Stimulated activated naive CD8-positive, alpha-beta T cell treated with anti-CD3 and anti-CD28 coated beads, Interleukin-15, amount 100 ng/mL, for 72 hours (primary cell): ENCODE results near the gene SLC12A7.
A peak's percentile ranks its signal among the peaks of the same experiment; 100 is the strongest.
"Not testable (repeated sequence)": the region's sequence is repeated elsewhere in the genome, so short reads cannot be mapped to it uniquely, and the experiment has no call there.

Source experiments
- ATAC-seq: fragments of 150-1000 bp; cut with Tn5 transposase; 2 replicates; pipeline ENCODE4 v1.10.0; 2021; ENCODE audit warnings: mild to moderate bottlenecking, moderate library complexity
- DNase-seq, 2 donors: peaks; one replicate each; pipeline ENCODE4 v3.0.0; 2021 to 2022
- H3K27ac Mint-ChIP-seq, 2 donors: one replicate each; pipeline ENCODE4 v1.8.0; 2022; ENCODE audit warnings: mild to moderate bottlenecking in 2 of 2, mixed read lengths in 2 of 2, moderate library complexity in 2 of 2
- H3K27me3 Mint-ChIP-seq: one replicate; pipeline ENCODE4 v1.8.0; 2022; ENCODE audit warnings: mixed read lengths
- H3K4me1 Mint-ChIP-seq: one replicate; pipeline ENCODE4 v1.8.0; 2022; ENCODE audit warnings: mild to moderate bottlenecking, mixed read lengths
- H3K4me3 Mint-ChIP-seq, 2 donors: one replicate each; pipeline ENCODE4 v1.8.0; 2022; ENCODE audit warnings: mild to moderate bottlenecking in 2 of 2, mixed read lengths in 2 of 2, moderate library complexity in 1 of 2
- H3K9me3 Mint-ChIP-seq, 2 donors: one replicate each; pipeline ENCODE4 v1.8.0; 2022; ENCODE audit warnings: mixed read lengths in 2 of 2

The SLC12A7 gene

DNA sequence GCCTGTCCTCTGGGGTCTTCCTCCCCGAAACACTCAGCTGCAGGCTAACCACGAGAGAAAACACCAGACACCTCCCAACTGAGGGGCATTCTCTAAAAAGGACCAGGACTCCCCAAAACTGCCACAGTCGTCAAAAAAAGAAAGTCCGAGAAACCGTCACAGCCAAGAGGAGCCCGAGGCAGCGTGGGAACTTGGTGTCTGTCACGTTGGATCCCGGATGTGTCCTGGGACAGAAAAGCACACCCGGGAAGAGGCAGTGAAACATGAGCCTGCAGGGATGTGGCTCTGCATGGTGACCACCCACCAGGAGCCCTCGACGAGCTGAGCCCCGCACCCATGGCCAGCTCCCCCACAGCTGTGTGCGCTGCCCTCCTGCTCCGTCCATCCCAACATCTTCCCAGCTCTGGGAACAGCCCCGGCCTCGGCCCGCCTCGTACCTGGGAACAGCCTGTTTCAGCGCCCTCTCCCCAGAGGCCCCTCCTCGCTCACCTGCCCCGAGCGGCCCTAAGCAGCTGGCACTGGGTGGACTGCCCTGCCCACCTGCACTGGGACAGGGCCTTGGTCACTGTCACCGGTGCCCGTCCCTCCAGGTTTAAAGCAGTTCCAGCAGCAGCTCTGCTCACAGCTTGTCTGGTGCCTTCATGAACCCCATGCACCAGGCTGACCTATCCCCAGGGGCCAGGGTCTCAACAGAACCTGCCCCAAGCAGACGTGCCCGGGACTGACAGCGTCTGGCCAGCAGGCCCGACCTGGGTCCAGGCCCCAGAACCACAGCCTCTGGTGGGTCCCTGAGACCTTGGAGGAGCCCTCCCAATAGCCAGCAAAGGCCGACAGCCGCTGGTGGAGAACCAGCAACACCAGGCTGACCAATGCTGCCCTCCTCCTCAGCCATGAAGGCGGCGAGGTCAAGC, 10.9 kb downstream of the SLC12A7 start:
- Mint-ChIP-seq H3K4me3 (peak overlapping the region in 1 of 2 donors; percentile 66), H3K9me3 (no peaks in the 10 kb centered on the region), H3K4me1 (peaks cover 87% of the 10 kb centered on the region), H3K27me3 (no peaks in the 10 kb centered on the region), H3K27ac (no peak overlapping the region)
- DNase-seq = no peak
- ATAC-seq = no peak

DNA sequence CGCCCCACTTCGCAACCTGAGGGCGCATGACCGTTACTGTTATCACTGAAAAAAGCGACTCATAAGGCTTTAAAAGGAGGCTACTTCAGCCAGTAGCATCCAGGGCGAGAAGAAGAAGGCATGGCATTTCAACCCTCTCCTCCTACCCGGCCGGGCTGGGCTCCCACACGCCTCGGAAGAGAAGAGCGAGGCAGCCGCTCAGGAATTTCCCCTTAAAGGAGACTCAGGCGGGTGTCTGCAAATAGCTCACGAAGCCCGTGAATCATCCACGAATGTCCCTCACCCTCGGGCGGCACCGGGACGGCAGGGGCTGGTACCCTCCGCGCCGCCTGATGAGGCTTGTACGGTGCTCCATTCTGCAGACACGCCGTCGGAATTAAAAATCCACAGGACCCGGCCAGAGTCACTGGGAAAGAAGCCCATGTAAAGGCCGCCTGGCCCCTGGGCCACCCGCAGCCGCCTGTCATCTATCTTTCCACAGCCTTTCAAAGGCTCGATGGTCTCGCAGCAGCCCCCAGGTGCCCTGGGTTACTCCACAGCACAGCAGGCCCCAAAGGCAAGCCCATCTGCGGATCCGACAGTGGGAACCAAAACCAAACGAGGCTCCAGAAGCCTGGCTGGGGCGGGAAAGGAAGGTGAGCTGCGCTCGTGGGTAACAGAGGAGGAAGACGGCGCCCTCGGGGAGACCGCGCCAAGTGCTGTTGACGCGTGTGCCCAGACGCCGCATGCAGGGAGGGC, 11.8 kb downstream of the SLC12A7 start:
- H3K9me3 Mint-ChIP-seq = no peaks in the 10 kb centered on the region
- H3K4me1 Mint-ChIP-seq = peaks cover 87% of the 10 kb centered on the region
- ATAC-seq (no peak), DNase-seq (no peak)
- peak overlapping the region in 1 of 2 donors; percentile 66 for H3K4me3 Mint-ChIP-seq
- H3K27ac Mint-ChIP-seq = peak overlapping the region in 1 of 2 donors; percentile 78
- H3K27me3 Mint-ChIP-seq = no peaks in the 10 kb centered on the region

DNA sequence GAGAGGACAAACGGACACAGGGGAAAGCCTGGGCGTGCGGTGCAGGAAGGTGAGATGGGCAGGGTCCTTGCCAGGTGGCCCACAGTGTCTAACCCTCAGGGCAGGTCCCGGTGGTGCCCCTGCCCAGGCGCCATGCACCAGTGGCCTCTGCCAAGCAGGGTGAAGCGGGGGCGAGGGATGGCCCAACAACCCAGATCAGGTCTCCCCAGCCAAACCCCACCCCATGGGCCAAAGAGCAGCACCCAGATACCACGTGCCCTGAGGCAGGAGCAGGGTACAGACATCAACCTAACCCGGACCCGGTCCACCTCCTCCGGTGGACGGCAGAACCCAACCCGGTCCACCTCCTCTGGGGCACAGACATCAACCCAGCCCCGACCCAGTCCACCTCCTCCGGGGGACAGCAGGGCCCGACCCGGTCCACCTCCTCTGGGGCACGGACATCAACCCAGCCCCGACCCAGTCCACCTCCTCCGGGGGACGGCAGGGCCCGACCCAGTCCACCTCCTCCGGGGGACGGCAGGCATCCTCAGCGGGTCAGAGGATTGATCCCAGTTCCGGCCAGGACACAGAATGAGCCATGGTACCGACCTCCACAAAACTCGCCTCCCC, 12.8 kb downstream of the SLC12A7 start:
- no peak overlapping the region for H3K4me3 Mint-ChIP-seq
- DNase-seq (no peak), ATAC-seq (peak; percentile 82)
- H3K27ac Mint-ChIP-seq = no peak overlapping the region
- peaks cover 85% of the 10 kb centered on the region for H3K4me1 Mint-ChIP-seq
- no peaks in the 10 kb centered on the region for H3K27me3 Mint-ChIP-seq
- no peaks in the 10 kb centered on the region for H3K9me3 Mint-ChIP-seq

DNA sequence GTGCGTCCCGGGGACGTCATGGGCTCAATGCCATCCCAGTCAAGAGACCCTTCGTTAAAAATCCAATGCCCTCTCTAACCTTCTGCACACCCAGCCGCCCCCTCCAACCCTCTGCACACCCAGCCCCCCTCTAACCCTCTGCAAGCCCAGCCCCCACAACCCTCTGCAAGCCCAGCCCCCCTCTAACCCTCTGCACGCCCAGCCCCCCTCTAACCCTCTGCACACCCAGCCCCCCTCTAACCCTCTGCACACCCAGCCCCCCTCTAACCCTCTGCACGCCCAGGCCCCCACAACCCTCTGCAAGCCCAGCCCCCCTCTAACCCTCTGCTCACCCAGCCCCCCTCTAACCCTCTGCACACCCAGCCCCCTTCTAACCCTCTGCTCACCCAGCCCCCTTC, 13.9 kb downstream of the SLC12A7 start:
- H3K4me3 Mint-ChIP-seq, H3K9me3 Mint-ChIP-seq, ATAC-seq, H3K27me3 Mint-ChIP-seq, DNase-seq: not testable (repeated sequence)
- Mint-ChIP-seq H3K4me1 (peaks cover 73% of the 10 kb centered on the region), H3K27ac (peak overlapping the region in 1 of 2 donors; percentile 59)

DNA sequence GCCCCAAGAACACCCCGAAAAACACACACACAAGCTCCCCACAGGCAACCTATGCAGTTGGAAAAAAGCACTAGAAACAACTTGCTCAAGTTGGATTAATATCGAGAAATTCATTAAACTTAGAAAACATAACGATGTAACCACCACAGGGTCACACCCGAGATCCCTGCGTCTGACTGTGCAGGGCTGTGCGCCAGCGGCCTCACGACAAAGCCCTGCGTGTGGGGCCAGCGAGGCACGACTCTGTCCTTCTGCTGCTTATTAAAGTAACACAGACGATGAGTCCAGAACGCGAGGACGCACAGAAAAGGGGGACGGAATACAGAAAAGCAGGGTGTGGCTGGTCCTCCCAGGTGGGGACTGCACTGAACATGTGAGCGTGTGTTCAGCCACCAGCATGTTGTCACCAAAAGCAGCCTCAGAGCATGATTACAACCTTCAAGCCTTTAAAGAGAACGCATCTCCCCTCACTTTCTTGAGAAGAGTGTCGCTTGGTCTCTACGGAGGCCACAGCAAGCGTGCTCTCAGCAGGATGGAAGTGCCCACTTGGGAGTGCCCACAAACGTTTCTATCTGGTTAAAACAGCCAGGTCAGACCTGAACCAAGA, 14.4 kb downstream of the SLC12A7 start:
- DNase-seq (no peak), ATAC-seq (no peak)
- no peak overlapping the region for H3K4me3 Mint-ChIP-seq
- peaks cover 69% of the 10 kb centered on the region for H3K4me1 Mint-ChIP-seq
- H3K27ac Mint-ChIP-seq = peak overlapping the region in 1 of 2 donors; percentile 59
- no peaks in the 10 kb centered on the region for H3K27me3 Mint-ChIP-seq
- H3K9me3 Mint-ChIP-seq = no peaks in the 10 kb centered on the region

DNA sequence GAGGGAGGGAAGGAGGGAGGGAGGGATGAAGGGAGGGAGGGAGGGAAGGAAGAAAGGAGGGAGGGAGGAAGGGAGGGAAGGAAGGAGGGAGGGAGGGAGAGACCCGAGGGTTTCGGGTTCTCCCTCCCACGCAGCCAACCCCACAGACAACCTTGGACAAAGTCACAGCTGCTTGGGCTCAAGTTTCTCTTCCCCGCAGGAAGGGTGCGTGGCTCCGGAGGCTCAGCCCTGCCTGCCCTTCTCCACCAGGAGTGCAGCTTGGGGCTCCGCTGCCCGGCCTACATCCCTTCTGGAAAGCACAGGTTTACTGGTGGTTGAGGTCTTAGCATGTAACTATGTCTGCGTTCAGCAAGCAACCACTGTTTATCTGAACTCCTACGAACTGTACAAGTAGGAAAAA, 15.0 kb downstream of the SLC12A7 start:
- DNase-seq = no peak
- no peak overlapping the region for H3K4me3 Mint-ChIP-seq
- H3K27me3 Mint-ChIP-seq = no peaks in the 10 kb centered on the region
- peaks cover 63% of the 10 kb centered on the region for H3K4me1 Mint-ChIP-seq
- no peaks in the 10 kb centered on the region for H3K9me3 Mint-ChIP-seq
- ATAC-seq = no peak
- H3K27ac Mint-ChIP-seq = no peak overlapping the region

DNA sequence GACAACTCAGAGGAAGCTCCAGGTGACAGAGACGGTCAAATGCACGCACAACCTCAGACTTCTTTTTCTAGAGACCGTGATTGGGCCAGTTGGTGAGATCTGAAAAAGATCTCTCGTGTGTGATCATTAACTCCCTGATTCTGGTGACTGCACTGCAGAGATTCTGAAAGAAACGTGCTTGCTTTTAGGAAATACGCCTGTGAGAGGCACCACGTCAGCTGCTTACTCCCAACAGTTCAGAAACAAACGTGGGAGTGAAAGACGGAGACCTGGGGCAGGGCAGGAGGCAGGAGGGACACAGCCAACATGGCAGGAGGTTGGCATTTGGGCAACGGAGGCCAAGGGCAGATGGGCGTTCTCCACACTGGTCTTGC, 15.9 kb downstream of the SLC12A7 start:
- H3K4me3 Mint-ChIP-seq = no peak overlapping the region
- no peaks in the 10 kb centered on the region for H3K27me3 Mint-ChIP-seq
- H3K27ac Mint-ChIP-seq = no peak overlapping the region
- H3K4me1 Mint-ChIP-seq = peaks cover 54% of the 10 kb centered on the region
- no peak for DNase-seq
- no peak for ATAC-seq
- no peaks in the 10 kb centered on the region for H3K9me3 Mint-ChIP-seq

DNA sequence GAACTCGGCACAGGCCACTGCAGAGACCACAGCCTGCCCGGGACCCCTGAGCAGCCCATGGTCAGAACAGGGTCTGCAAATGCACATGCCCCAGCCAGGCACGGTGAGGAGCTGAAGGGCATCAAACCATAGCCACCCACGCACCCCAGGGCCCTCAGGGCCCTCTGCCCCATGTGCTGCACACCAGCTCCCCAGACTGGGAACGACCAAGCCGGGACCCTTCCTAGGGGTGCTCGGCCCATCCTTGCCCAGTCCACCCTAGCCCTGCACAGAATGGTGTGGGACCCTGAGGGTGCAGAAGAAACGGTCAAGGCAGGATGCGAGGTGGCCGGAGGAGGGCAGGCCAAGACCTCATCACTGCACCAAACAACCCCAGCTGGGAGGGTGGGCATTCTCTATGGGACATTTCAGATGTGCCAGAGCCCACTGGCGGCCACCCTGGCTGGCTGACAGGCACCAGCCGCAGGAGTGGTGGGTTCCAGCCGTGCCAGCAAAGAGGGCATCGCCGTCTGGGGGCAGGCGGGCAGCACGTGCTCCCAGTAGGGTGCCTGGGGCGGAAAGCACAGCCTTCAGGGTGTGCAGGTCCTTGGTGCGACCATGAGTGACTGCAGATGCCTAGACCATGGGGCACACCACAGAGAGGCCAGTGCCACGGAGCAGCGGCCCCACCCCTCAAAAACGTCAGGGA, 16.4 kb downstream of the SLC12A7 start:
- Mint-ChIP-seq H3K27me3 (no peaks in the 10 kb centered on the region), H3K27ac (no peak overlapping the region), H3K9me3 (no peaks in the 10 kb centered on the region), H3K4me3 (no peak overlapping the region), H3K4me1 (peaks cover 49% of the 10 kb centered on the region)
- ATAC-seq = no peak
- no peak for DNase-seq

DNA sequence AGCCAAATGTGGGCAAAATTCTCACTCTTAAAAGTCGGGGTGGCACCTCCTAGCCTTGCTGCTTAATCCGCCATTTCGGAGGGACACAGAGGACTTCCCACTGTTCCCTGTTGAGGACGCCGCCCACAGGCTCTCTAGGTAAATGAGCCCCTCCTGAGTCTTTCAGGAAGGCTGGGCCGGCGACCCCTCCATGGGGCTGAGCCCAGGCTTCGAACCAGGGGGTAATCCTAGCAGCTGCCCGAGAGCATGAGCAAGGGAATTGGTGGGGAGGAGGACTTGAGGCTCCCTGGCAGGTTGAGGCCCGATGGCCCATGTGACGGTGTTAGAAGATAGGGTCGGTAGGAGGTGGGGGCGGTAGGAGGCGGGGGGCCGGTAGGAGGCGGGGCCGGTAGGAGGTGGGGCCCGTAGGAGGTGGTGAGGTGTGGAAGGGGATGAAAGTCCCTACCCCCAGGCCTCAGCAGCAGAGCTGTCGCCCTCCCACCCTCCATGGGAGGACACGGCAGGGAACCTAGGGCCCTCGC, 17.1 kb downstream of the SLC12A7 start:
- no peak overlapping the region for H3K27ac Mint-ChIP-seq
- peaks cover 42% of the 10 kb centered on the region for H3K4me1 Mint-ChIP-seq
- no peaks in the 10 kb centered on the region for H3K27me3 Mint-ChIP-seq
- no peak overlapping the region for H3K4me3 Mint-ChIP-seq
- ATAC-seq (no peak), DNase-seq (no peak)
- H3K9me3 Mint-ChIP-seq = no peaks in the 10 kb centered on the region

DNA sequence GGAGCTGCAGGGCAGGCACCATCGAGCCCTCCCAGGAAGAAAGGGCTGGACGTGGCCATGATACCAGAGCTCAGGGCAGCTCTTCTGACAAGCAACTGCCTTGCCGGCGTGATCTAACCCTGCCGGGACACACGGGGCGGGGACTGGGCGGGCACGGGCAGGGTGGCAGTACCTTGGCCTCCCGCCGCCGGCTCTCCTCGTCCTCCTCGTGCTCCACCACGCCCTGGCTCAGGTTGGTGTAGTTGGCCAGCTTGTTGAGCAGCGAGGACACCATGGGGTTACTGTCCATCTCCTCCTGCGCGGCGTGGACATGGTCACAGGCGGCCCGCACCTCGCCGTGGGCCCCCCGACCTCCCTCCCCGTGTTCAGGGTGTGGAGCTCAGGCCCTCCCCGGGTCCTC, 18.5 kb downstream of the SLC12A7 start:
- no peak overlapping the region for H3K27ac Mint-ChIP-seq
- ATAC-seq = peak; percentile 3
- no peak overlapping the region for H3K4me3 Mint-ChIP-seq

DNA sequence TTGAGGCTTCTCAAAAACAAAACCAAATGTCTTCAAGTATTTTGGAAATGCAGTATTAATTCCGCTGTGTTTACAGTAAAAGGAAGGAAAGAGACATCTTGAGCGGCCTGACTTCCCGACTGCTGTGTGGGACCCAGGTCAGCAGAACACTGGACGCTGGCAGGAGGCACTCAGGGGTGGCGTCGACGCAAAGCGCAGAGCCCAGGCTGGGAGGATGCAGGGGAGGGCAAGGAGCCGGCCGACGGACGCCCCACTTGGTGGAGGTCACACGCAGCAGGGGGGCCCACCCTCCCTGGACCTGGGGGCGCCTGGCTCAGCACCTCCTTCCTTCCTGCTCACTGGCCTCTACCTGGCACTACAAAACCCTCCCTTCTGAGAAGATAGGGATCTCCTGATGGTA, 19.7 kb downstream of the SLC12A7 start:
- no peak for DNase-seq
- no peak overlapping the region for H3K4me3 Mint-ChIP-seq
- no peaks in the 10 kb centered on the region for H3K27me3 Mint-ChIP-seq
- no peaks in the 10 kb centered on the region for H3K9me3 Mint-ChIP-seq
- ATAC-seq = no peak
- H3K4me1 Mint-ChIP-seq = peaks cover 21% of the 10 kb centered on the region
- H3K27ac Mint-ChIP-seq = no peak overlapping the region

More for the DNA sequence above, 18.5 kb downstream of the SLC12A7 start:
- peaks cover 29% of the 10 kb centered on the region for H3K4me1 Mint-ChIP-seq
- no peaks in the 10 kb centered on the region for H3K27me3 Mint-ChIP-seq
- no peaks in the 10 kb centered on the region for H3K9me3 Mint-ChIP-seq
- DNase-seq = no peak

DNA sequence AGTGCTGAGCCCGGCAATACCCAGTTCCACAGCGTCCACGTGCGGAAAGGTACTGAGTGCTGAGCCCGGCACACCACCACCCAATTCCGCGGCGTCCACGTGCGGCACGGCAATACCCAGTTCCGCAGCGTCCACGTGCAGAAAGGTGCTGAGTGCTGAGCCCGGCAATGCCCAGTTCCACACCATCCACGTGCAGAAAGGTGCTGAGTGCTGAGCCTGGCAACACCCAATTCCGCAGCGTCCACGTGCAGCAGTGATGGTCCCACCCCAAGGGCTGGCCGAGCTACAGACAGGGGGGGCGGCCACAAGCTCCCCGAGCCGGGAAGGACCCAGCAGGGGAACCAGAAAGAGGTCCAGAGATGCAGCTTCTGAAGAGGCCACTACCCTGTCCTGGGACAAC, 20.2 kb downstream of the SLC12A7 start:
- Mint-ChIP-seq H3K4me1 (peaks cover 18% of the 10 kb centered on the region), H3K9me3 (no peaks in the 10 kb centered on the region), H3K27me3 (no peaks in the 10 kb centered on the region), H3K4me3 (no peak overlapping the region), H3K27ac (no peak overlapping the region)
- ATAC-seq = no peak
- DNase-seq = no peak

DNA sequence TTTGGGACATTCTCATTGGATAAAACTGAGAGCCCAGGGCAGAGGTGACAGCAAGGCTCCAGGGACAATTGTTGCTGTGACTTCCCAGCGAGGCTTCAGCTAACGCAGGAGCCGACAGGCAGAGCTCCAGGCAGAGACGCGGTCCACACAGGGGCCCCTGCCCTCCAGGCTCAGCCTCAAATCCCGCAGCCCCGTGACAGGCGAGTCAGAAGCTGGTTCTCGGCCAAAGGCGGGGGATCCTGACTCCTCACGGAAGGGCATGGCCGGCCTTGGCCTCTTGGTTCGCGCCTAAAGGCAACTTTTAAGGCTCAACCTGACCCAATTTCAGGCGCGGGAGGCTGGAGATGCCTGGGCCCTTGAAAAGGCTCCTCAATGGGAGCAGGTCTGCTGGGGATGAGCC, 21.3 kb downstream of the SLC12A7 start:
- no peaks in the 10 kb centered on the region for H3K9me3 Mint-ChIP-seq
- H3K4me1 Mint-ChIP-seq = peaks cover 12% of the 10 kb centered on the region
- H3K4me3 Mint-ChIP-seq = no peak overlapping the region
- no peak for DNase-seq
- ATAC-seq = no peak
- H3K27ac Mint-ChIP-seq = peak overlapping the region in 1 of 2 donors; percentile 76
- H3K27me3 Mint-ChIP-seq = no peaks in the 10 kb centered on the region

DNA sequence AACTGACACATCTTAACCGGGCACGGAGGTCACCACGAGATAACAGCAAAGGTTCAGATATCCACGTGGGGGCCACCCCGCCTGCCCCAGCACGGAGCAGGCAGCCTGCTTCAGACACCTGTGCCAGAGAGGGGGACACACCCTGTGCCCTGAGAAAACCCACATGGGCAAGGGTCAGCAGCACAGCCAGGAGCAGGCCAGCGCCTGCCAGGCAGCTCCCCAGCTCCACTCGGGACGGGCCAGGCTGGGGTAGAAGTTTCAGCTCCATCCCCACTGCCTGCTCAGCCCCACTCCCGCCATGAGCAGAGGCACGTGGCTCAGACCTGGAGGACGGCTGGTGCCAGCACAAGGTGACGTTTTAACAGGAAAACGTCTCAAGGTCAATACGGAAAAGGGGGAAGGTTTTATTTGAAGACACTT, 22.2 kb downstream of the SLC12A7 start:
- no peak for ATAC-seq
- Mint-ChIP-seq H3K27ac (peak overlapping the region in 1 of 2 donors; percentile 6), H3K4me3 (no peak overlapping the region), H3K27me3 (no peaks in the 10 kb centered on the region), H3K9me3 (no peaks in the 10 kb centered on the region), H3K4me1 (peaks cover 3% of the 10 kb centered on the region)
- DNase-seq = no peak

DNA sequence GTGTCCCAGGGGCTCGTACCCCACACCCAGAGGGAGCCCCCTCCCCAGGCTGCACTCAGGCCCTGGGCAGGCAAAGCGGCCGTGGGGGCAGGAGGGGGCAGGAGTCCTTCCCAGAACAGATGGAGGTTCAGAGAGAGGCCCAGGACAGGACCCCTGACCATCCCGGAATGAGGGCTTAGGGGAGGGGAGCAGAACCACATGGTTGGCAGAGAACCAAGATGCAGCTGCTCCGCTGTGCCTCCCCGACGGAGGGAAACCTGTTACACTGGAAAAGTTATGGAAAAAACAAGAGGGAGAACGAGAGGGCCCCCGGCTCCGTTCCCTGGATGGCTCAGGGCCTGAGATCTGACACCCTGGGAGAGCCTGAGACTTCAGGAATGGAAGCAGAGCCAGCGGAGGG, 22.7 kb downstream of the SLC12A7 start:
- ATAC-seq (no peak), DNase-seq (no peak)
- H3K9me3 Mint-ChIP-seq = no peaks in the 10 kb centered on the region
- H3K4me3 Mint-ChIP-seq = no peak overlapping the region
- H3K4me1 Mint-ChIP-seq = no peaks in the 10 kb centered on the region
- H3K27ac Mint-ChIP-seq = peak overlapping the region in 1 of 2 donors; percentile 92
- no peaks in the 10 kb centered on the region for H3K27me3 Mint-ChIP-seq
